NCI-H345 treated with DMSO at 0.1 percent for 48 hours (cell line): Measurements from ENCODE around the gene EPHB6.
A peak's percentile ranks its signal among the peaks of the same experiment; 100 is the strongest.

Source experiments
- DNase-seq: peaks from one replicate; lab custom pipeline; 2025; ENCODE audit not compliant: unreplicated experiment; lab: John Stamatoyannopoulos, UW

Gene EPHB6

DNA sequence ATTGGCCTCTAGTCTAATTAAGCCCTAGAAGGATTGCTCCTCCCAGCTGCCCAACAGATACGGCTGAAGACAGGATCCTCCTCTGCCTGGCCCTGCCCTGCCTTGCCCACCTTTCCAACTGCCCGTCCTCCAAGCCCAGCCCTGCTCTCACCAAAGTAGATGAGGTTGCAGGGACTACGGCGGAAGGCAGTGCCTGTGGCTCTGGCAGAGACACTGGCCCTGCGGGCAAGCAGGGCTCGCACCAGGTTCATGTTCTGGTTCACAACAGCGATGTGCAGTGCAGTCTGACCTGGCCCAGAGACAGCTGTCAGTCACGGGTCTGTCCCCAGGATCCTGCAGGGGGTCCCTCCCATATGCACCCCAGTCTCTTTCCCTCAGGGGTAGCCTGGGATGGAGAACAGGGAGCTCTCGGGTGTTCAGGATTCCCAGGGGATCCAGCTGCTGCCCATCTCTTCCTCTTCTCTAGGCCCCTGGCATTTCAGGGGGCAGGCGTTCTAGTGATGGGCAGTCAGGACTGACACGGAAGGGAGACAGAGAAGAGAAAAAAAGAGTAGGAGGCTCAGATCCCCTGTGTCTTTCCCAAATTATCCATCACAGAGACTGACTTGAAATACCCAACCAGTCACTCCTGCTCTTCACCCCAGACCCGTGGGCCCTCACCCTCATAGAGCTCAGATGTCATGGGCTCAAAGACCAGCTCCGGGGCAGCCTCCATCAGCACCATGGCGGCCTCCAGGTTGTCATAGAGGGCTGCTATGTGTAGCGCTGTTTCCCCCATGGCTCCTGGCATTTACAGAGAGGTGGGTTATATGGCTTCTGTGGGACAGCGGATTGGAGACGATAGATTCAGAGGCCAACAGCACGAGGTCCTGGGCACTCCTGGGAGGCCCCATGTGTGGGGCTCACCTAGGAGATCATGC lies 22.4 kb downstream of the EPHB6 start:
- DNase-seq: no peak

DNA sequence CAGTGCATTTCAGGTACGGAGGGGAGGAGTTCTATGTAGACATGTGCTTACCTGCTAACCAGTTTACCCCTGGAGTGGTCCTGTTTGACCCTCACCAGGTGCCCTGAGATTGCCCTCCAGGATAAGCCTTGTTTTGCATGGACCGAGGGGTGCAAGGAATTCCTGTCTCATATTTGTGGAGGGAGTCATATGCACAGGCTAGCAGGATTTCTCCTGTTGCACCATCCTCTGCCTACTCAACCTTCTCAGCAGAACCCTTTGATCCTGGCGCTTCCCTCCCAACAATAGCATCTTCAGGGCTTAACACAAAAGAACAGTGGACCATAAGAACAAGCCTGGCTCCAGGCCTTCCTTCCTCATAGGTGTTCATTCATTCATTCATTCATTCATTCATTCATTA lies 23.4 kb downstream of the EPHB6 start:
- no peak for DNase-seq

GRCh38 chr7:142879060-142879459 lies 24.2 kb downstream of the EPHB6 start:
- DNase-seq: no peak

DNA sequence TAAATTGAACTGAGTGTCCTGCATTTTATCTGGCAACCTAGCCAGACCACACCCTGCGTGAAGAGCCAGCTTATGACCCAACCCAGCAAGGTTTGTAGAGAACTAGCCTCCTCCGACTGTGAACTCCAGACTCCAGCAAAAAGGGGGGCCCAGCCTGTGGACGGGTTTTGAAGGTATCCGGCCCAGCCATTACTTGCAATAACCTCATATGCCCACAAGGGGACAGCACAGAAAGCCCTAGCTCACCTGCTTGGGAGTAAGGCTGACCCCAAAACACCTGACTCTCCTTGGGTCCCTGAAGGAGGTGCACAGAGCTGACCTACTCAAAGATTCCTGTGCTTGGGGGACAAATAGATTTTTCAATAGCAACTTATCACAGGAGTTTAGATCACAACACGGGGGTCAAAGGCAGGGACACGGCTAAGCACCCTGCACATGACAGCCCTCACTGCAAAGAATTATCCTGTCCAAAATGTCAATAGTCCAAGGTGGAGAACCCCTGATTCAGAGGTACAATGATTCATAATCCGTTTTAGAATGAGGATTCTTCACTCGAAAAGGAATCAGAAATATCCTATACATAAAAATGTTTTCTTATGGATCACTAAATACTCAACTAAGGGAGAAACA lies 26.1 kb downstream of the EPHB6 start:
- peak; percentile 22 for DNase-seq

- no peak for DNase-seq
Observed at GRCh38 chr7:142881586-142882337, 26.9 kb downstream of the EPHB6 start.

DNA sequence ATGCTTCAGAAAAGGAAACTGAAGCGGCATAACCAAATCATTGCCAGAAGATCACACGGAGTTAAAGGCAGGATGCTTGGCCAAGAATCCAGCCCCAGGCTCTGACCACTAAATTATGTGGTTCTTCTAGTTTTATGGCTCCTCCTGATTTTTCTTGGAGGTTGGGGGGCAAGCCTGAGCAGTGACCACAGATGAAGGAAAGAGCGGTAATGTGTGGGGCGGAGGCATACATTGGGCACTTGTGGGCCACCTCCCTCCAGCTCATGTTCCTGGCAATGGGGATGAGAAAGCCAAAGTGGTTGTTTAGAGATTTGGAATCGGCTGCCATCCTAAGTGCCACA lies 27.4 kb downstream of the EPHB6 start:
- no peak for DNase-seq

DNA sequence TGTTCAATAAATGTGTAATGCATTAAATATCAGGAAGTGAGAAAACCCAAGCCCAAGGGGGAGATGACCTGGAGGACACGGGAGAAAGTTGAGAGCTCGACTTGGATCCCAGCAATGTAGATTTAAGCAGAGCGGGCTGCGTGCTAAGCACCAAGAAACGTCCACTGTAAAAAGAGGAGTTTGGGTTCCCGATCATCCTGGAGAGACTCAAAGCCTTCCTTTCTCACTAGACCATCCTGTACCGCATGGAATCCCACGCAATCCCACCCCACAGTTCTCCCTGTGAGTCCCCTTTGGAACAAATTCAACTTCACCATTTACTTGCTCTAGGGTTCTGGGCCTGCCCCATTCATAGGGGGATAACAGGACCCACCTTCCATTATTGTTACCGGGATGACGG lies 28.3 kb downstream of the EPHB6 start:
- no peak for DNase-seq

DNA sequence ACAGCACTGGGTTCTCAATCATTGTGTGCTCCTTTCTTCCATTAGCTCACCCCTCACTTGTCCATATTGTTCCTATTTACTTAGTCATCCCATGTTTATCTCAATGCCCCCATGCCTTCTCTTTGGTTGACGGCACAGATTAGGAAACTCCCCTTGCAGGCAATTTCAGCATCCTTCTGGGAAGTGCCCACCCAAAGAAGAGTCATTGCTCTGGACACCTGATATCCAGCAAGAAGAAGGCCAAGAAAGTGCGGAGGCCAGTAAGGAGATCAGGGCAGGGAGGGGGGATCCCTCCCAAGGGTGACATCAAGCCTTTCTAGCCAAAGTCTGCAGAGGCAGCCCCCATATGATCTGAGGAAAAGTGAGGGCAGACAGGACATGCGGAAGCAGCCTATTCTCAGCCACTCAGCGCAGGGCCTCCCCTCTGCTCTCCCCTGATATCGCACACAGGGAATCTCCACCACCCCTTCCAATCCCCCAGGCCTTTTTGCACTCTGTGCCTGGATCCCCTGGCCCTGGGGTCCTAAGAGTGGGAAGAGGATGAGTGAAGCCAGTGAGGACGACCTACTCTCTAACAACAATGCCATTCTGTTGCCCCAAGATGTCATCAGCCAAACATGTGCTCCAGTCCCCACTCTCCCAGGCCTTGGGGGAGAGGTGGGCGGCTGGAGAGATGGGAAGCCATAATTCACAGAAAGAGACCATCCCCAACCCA lies 28.9 kb downstream of the EPHB6 start:
- no peak for DNase-seq

DNA sequence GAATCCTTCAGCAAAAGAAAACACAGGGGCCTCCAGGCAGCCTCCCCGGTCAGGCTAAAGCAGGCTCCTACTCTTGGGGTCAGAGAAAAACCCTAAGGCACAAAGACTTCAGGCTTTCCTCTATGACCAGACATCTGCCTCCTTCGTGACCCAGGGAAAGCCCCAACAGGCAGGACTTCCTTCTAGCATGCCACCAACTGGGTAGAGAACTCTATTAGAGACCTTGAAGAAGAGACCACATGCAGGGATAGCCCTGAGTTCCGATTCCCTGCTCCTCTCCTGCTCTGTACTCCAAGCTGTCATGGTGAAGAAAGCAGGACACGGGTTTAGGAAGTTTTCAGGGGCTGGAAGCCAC lies 29.4 kb downstream of the EPHB6 start:
- DNase-seq: no peak

GRCh38 chr7:142885311-142886230 lies 30.7 kb downstream of the EPHB6 start, which contains the start of gene TRPV6:
TSS of gene TRPV6 (minus strand) at chr7:142885745.
- no peak for DNase-seq

DNA sequence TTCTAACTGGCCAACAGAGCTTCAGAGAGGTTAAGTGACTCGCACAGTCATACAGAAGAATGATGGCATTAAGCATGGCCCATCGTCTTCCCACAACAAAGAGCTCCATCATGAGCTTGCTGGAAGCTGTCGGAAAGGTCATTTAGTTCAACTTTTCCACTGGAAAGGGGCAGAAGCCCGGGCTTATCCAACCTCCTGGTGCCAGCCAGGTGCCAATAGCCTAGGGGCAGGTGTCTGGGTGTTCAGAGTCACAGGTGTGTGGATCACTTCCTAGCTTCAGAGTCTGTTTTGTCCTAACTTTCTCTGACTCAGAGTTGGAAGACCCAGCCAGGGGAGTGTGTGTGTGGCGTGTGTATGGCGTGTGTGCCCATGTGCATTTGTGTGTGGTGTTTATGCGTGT lies 32.0 kb downstream of the EPHB6 start:
- no peak for DNase-seq

DNA sequence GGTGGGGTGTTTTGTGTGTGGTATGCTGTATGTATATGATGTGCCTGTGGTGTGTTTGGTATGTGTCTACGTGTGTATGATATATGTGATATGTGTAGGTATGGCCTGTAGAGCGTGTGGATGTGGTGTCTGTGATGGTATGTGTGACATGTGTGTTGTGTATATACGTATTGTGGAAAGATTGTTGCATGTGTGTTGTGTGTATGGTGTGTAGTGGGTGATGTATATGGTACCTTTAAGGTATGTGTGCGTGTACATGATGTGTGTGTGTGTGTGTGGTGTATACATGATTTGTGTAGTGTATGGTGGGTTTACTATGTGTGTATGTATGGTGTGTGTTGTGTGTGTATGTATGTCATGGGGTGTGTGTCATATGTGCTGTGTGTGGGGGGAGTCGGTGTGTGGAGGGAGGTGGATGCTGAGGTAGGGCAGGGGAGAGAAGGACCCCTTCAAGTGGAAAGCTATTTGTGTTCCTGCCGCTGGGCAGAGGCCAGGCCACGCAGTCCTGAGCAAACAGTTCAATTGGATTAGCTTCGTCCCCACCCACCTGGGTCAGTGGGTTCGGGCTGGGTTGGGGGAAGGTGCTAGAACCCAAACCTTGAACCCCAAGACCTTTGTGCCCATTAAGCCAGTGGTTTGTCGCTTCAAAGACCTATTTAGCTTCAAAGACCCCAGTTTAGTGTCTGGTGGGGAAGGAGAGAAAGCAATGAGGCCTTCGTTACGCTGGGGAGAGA lies 32.6 kb downstream of the EPHB6 start:
- no peak for DNase-seq

- no peak for DNase-seq
Observed at GRCh38 chr7:142889816-142890215, 34.9 kb downstream of the EPHB6 start.

DNA sequence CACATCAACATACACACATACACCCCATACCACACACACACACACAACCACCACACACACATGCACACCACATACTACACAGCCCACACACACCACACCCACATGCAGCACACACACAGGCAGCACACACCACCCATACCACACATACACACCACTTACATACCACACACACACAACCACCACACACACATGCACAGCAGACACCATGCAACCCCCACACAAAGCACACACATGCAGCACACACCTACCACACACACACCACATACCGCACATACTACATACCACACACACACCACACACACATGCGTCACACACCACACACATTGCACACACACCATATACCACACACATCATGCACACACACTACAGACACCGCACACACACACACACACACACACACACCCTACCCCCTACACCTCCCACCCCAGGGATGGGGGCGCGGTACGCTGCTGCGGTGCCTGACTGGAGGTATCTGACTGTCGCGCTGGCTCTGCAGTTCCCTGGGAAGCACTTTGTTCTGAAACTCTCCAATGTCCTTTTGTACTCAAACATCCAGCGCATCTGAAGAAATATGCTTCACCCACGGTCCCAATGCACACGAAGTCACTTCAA lies 36.1 kb downstream of the EPHB6 start:
- DNase-seq: no peak

DNA sequence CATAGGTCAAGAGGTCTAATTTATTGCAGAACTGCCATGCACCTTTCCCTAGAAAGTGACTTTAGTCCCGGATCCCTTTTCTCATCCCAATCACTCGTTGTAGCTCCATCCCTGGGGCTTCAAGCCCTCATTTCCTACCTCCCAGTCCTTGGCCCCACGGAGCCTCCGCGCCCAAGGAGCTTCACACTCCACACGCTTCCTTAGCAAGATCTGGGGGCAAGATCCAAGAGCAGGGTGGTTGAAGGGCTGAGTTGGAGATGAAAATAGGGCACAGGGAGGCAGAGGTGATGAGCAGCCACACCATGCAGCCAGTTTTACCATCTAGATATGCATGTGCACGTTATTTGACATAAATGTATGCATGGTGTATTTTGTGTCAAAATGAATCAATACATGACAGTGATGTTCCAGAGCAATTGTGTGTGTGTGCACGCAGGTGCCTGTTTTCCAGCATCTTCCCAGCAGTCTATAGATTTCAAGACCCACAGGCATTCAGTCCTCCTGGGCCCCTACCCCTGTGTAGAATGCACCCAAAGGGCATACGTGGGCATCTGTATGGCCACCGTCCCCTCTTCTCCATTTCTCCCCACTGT lies 36.7 kb downstream of the EPHB6 start:
- DNase-seq: no peak

GRCh38 chr7:142892951-142893350 lies 38.1 kb downstream of the EPHB6 start:
- no peak for DNase-seq

DNA sequence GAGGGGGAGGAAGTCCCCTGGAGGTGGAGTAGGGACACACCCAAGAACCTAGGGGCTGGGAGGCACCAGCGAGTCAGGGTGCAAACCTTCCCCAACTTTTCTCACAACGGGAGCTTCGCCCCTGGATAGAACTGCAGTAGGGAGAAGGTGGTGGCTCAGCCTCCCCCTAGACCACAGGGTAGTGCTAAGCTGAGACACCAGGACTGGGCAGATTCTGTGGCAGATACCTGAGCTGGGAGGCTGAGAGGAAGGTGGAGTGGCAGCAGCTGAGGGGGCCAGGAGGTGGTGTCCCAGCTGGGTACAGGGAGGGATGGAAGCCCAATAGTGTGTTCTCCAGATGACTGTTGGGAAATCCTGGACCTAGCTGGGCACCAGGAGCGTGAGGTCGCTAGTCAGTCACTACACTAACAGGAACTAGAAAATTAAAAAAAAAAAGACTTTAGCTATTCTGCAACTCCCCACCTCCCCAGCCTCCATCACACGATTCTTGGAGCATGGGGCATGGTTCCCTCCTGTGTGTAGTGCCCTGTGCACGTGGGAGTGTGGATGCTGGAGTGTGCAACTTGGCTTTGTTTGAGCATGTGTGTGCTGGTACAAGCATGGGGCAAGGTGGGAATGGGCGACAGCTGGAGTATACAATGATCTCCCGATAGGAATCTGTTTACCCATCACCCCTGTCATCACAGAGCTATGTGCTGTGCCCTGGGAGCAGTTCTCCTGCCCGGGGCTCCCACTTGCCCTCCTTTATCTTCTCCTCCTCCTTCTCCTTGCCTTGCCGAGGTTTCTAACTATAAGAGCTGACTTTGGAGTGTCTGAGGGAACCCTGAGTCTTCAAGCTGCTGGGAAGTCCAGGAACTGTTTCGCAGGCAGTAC lies 39.5 kb downstream of the EPHB6 start:
- DNase-seq: no peak
